Fibroblast of pulmonary artery (primary cell): ENCODE data around the gene CDH24.
"Not testable (repeated sequence)": the region's sequence is repeated elsewhere in the genome, so short reads cannot be mapped to it uniquely, and the experiment has no call there.

Source experiments
- DNase-seq: peaks from one replicate; pipeline ENCODE4 v3.0.0-alpha.2; 2010; ENCODE audit warnings: low read depth
- H3K4me3 ChIP-seq: replicated peaks from 2 replicates; pipeline ENCODE4 v1.5.1; 2011; ENCODE audit warnings: low read depth, mild to moderate bottlenecking, control low read depth, low read length, moderate library complexity
- CTCF ChIP-seq: IDR thresholded peaks from 2 replicates; pipeline ENCODE4 v1.5.1; 2011; ENCODE audit warnings: mild to moderate bottlenecking, control low read depth, low read length, inconsistent platforms; ENCODE audit errors: missing control alignments

CDH24 gene

GRCh38 chr14:23006188-23006534, 51.2 kb downstream of the CDH24 start:
- DNase-seq = no peak
- no peak for TF ChIP-seq CTCF
- peak overlapping the region; percentile 78 for H3K4me3 ChIP-seq

GRCh38 chr14:23005451-23006187, 51.7 kb downstream of the CDH24 start:
- DNase-seq = no peak
- H3K4me3 ChIP-seq = no peak overlapping the region
- TF ChIP-seq CTCF = no peak

DNA sequence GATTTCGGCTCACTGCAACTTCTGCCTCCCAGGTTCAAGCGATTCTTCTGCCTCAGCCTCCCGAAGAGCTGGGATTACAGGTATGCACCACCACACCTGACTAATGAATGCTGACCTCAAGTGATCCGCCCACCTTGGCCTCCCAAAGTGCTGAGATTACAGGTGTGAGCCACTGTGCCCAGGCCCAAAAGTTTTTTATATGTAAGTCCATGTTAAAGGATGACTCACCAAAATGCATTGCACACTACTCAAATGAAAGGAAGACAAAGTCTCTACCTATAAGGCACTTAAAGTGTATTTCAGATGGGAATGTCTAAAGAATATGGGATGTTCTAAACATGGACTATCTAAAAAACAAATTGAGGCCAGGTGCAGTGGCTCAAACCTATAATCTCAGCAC, 53.0 kb downstream of the CDH24 start:
- DNase-seq, H3K4me3 ChIP-seq: not testable (repeated sequence)

DNA sequence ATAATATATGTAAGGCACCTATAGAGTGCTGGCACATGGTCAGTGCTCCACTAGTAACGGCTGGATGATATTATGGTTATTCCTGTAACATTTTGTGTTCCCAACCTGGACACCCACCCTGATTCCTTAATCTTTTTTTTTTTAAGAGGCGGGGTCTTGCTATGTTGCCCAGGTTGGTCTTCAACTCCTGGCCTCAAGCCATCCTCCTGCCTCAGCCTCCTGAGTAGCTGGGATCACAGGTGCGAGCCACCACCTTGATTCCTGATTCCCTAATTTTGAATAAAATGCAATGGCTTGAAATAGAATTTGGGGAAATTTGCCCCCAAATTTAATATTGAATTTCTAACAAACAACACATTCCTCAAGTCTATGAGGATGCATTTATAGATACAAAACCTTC, 54.7 kb downstream of the CDH24 start:
- TF ChIP-seq CTCF = no peak
- no peak overlapping the region for H3K4me3 ChIP-seq
- DNase-seq = no peak

- no peak for TF ChIP-seq CTCF
- no peak overlapping the region for H3K4me3 ChIP-seq
- no peak for DNase-seq
Observed at GRCh38 chr14:23000860-23001259, 56.5 kb downstream of the CDH24 start.

- no peak for DNase-seq
- no peak overlapping the region for H3K4me3 ChIP-seq
- TF ChIP-seq CTCF = no peak
Observed at GRCh38 chr14:22998329-22999012, 58.8 kb downstream of the CDH24 start.

DNA sequence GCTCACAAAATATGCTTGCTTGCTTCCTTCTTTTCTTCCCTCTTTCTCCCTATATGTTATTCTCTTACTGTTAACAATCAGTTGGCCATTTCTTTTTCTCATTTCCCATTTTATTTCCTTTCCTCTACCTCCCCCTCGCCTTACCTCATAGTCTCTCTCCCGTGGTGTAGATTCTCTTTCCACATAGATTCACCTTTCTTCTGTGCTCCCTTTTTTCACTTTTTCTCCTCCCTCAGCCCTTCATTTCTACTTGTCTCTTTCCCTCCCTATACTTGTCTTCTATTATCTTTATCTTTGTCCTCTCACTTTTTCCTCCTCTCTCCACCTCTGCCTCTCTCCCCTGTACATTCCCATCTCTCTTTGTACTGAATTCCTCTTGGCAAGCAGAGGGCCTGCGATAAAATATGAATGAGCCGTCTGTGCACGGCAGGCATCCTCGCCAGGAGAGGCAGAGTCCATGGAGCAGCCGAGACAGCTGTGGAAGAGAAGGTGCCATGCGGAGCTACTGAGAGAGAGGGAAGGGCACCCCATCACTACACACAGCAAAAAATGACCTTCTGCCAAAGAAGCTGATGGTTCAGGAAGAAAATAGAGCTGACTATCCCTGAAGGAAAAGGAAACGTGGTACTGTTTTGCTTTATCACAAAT, 59.5 kb downstream of the CDH24 start:
- H3K4me3 ChIP-seq = no peak overlapping the region
- no peak for DNase-seq
- TF ChIP-seq CTCF = no peak
